SIG-M5 (cell line): Measurements from ENCODE around the gene PIGS.
"Not testable (repeated sequence)": the region's sequence is repeated elsewhere in the genome, so short reads cannot be mapped to it uniquely, and the experiment has no call there.

Experiments
- DNase-seq: peaks from one replicate; lab custom pipeline; 2025; lab: John Stamatoyannopoulos, UW

Gene PIGS

GRCh38 chr17:28578246-28579195, 7.2 kb upstream of the PIGS start:
- DNase-seq: no peak

DNA sequence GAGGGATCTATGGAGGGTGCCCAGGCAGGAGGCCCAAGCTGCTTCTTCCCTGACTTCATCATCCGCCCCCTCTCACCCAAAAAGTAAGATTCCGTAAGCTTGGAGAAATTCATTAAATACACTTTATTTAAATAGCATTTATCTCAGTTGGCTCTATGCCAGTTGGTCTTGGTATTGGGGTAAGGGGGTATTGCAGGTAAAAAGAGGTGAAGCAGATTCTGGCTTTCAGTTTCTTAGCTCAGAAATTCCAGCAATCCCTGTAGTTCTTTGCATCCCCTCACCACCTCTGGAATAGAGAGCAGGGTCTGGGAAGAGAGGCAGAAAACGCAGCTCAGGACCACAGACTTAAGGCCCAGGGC, 6.1 kb upstream of the PIGS start:
- DNase-seq: no peak

GRCh38 chr17:28576758-28577465, 5.6 kb upstream of the PIGS start, which contains the start of gene ALDOC:
Gene ALDOC (minus strand): TSS chr17:28576895. CDS start chr17:28575532, 1,363 bp downstream.
- peak; percentile 55 for DNase-seq

DNA sequence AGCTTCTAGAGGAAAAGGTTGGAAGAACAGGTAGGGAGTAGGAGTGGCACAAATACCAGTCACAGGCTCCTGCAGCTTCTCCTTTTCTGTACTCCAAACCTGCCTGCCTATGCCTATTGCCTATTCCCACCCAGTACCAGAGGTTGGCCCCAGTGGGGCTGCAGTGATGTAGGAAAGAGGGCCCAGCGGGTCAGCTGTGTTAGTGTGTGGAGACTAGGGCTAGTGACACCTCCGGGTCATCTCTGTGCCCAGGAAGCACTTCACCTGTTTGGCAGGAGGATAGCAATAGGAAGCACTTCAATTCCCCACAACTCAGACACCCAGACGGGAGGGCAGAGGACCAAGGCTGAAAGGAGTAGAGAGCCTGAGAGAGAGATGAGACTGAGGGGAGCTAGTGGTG, 4.7 kb upstream of the PIGS start:
- DNase-seq: not testable (repeated sequence)

DNA sequence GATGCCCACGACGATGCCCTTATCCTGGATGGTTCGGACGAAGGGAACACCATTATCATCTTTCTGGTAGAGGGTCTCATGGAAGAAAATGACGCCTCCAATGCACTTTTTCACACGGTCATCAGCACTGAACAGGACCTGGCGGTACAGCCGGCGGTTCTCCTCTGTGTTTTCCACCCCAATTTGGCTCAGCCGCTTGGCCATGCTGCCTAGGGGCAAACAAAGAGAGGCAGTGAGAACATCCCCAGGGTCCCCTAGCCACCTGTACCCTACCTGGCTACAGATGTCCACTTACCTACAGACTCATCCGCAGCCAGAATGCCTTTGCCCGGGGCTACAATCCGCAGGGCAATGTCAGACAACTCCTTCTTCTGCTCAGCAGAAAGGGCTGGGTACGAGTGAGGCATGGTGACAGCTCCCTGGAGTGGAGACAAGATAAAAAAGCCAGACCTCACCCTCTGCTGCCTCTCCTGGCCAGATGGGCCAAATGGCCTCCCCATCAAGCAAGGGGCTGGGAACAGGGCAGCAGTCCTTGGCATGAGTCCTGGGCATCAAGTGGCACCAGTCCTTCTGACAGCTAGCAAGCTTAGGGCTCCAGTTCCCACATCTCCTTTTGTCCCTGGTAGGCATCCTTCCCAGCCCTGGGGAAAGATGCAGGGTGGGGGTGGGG, 3.9 kb upstream of the PIGS start:
- no peak for DNase-seq

GRCh38 chr17:28574526-28574925, 3.2 kb upstream of the PIGS start:
- no peak for DNase-seq

- DNase-seq: no peak
These were observed 2.7 kb upstream of the PIGS start for GRCh38 chr17:28573966-28574480.

- DNase-seq: no peak
These were observed 2.2 kb upstream of the PIGS start for GRCh38 chr17:28573521-28573920.

DNA sequence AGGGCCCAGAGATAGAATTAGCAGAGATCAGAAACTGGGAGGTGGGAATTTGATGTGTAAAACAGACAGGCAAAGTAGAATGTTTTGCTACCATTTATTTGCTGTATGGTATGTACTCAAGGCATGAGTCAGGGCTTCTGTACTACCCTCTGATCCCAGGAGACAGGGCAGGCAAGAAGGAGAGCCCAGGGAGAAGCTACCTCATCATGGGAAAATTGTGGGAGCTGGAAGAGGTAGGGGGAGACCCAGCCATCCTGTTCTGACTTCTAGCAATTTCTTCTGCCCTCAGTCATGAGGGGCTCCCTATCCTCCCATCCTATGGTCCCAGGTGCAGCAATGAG, 1.7 kb upstream of the PIGS start:
- DNase-seq: no peak

DNA sequence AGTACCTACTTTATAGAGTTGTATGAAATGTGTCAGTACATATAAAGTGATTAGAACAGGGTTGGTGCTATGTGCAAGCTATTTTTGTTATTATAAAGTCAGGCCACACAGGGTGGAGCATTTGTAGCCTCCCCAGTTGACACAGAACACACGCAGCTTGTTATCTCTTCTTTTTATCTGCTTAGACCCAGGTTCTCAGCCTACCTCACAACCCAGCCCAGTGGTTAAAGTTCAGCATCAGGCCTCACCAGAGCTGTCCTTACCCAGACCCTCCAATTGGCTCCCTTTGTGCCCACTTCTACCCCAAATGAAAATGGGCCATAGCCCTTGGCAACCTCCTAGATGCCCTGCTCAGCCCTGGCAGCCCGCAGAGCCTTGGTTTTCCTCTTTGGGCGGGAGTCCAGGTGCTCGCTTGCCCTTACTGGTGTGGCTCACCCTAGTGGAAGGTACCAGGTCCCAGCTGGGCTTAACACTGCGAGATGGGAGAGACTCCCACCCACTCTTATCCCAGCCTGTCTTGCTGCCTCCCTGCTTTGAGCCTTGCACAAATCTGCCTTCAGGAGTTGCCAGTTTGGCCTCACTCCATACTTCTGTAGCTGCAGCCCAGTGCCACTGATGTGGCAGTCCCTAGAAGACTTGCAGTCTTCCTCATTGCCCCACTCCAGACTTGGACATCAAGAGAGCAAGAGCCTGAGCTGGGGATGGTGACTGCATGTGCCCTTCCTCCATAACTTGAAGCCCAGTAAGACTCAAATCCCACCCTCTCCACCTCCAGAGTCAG, 1.1 kb upstream of the PIGS start:
- DNase-seq: no peak

DNA sequence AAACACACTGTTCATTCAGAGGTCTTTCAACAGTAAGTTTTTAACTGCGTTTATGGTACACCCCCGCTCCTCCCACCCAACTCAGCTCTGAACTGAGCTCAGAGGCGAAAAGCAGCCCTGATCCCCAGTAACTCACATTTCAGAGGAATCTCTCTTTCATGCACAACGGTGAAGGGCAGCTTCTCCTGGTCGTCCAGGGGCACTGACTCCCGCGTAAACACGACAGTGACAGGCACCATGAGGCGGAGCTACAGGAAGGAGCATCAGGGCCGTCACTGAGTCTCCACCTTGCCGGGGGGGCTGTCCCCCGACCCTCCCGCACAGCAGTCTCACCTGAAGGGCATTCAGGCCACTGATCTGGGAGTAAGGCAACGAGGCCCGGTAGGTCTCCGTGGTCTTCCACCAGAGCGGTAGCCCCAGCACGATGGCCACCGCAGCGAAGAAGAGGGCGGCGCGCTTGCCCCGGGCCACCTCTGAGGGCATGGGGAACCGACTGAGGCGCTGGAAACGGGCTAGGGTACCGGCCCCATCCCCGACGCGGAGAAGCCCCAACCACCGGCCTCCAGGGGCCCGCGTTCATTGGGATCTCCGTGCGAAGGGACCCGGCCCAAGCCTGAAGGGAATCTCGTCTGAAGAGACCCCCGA, 486 bp downstream of the PIGS start:
- no peak for DNase-seq

DNA sequence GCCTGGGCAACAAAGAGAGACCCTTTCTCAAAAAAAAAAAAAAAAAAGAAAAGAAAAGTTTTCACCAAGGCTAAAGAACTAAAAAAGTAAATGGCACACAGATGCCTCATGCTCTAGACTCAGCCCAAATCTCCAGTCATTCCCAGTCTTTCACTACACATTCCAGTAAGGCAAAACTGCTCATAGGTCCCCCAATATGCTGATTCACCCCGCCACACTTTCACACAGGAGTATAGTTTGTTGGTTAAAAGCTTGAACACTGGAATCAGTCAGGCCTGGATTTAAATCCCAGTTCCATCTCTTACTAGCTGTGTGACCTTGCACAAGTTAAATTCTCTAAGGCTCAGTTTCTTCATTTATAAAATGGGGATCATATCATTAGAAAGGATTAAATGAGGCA, 1.9 kb downstream of the PIGS start:
- DNase-seq: no peak

DNA sequence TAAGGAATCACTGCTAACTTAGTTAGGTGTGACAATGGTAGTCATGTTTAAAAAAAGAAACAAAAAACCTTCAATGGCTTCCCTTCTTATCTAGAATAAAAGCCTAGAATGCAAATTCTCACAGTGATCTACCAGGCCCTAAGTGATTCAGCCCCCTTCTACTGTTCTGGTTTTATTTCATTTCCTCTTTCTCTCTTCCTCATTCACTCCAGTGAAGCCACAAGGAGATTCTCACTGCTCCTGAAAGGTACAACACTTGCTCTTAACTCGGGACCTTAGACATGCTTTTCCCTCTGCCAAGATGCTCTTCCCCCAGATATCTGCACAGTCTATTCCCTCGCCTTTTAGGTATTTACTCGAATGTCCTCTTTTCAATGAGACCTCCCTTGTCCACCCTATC, 3.7 kb downstream of the PIGS start:
- peak; percentile 40 for DNase-seq

DNA sequence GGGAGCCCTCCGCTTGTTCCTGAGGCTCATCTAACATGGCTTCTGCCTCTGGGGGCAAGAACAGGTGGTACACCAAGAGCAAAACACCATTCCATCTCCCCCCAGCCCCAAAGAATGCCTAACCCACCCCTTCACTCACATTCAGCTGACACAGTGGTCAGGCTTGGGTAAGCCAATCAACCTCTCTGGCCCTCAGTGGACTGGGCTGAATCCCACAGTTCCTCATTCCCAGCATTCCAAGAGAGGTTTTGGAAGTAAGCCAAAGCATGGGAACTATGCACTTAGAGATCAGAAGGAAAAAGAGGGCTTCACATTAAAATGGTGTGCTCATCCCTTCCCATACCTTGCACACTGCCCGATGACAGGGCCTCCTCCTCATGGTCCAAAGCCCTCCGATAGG, 7.8 kb downstream of the PIGS start:
- no peak for DNase-seq

DNA sequence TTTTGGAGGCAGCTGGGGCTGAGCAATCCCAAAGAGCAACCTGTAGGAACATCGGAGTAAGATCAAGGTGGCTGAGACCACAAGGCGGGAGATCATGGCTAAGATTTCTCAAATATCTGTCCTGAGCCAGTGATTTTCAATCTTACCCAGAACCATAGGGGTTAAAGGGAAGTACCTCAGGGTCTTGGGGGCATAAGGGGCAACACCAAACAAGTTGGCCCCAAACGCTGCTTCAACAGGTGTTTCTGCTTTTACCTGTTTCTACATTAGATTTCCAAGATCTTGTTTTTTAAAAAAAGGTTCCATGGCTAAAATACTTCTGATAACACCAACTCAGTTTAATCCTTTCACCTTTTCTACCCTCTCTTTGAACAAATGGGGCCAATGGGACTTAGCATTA, 16.3 kb downstream of the PIGS start:
- DNase-seq: no peak

GRCh38 chr17:28554565-28554964, 16.8 kb downstream of the PIGS start:
- no peak for DNase-seq

DNA sequence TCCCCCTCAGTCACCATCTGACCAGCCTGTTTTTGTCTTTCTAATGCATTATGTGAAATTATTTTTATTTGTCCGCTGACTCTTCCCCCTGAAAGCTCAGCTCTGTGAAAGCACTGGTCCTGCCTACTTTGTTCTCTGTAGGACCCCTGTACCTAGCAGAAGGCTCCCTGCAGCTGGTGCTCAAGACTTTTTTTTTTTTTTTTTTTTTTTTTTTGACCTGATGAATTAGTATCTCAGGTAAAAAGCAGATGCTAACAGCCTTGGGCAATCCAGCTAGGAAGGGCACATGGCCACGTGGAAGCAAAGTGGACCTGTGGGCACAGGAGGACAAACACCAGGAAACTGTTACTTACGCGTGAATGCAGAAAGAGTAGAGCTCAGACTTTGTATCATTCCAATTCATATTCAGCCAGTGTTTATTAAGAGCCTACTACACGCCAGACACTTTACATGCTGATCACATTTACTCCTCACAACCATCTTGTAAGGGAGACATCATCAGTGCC, 18.3 kb downstream of the PIGS start:
- no peak for DNase-seq

DNA sequence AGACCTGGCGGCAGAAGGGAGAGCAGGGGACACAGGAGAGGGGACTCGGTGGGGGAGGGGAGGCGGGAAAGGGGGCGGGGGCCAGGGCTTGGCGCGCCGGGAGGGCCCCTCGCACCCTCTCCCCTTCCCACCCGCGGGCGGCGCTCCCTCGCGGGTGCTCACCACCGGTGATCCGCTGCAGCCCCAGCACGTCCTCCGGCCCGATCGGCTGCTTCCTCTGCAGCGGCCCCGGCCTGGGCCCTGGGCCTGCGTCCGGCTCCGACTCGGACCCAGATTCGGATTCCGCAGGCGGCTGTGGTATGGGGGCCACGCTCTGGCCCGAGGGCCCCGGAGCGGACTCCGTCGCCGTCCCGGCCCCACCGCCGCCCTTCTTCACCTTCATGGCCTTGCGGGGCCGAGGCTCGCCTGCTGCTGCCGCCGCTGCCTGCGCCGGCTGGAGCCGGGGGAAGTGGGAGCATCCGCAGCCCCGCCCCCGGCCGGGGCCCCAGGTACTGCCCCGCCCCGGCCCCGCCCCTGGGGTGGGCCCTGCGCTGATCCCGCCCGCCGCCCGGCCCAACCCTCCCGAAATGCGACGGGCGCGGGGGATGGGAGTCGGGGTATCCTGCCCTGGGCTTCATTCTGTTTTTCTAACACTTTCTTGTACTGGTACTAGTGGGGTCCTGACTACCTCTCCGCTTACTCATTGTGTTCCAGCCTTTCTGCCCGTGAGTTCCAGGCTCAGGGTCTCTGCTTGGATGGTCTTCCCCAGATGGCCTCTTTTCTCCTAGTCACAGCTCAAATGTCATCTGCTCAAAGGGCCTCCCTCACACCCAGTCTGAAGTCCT, 18.9 kb downstream of the PIGS start, which contains the start of gene UNC119:
Gene UNC119 (minus strand): TSS at position 449 of the 824 bp plus-strand sequence. CDS start 67 bp downstream, at position 382.
- DNase-seq: no peak

DNA sequence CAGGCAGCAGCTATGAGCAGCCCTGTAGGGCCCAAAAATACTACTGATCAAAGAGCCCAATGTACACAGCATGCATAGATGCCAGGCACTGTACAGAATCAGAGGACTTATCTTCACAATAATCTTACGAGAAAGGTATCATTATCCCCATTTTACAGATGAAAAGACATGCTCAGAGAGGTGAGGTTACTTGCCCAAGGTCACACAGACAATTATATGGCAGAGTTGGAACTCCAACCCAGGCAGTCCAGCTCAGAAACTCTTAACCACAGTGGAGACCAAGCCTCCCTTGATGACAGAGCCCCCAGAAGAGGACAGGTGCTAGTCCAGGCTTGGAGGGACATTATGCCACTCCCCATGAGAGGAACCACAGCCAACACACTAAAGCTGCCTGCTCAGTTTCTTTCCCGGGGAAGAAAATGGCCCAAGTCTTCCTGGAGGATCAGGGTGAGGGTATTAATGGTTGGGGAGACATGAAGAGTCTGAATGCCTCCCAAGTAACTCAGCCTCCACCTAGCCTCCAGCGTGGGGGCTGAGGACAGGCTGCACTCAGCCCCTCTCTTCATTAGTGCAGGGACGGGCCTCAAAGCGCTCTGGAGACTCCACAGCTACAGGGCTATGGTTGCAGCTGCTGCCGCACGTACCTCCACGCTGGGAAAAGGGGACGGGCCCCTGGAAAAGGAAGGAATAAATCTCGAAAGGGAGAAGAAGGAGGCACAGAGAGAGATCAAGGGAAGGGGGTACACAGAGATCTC, 19.7 kb downstream of the PIGS start:
- DNase-seq: no peak
